Thymus (tissue), 11 donors: ENCODE data around the gene SFTPD. TPM values are rescaled to one million over a fixed set of nuclear protein-coding genes. Genes with fewer than 3 reads are reported as not detected.
"Not testable (repeated sequence)": the region's sequence is repeated elsewhere in the genome, so short reads cannot be mapped to it uniquely, and the experiment has no call there.

ENCODE experiments used
- DNase-seq, 9 donors: peaks; one replicate each; pipeline ENCODE4 v3.0.0-alpha.2; 2013; ENCODE audit warnings: low spot score in 9 of 9, low read depth in 6 of 9, missing footprints in 1 of 9
- H3K27ac ChIP-seq, 2 donors: one replicate each; pipeline ENCODE4 v1.5.1; 2013; ENCODE audit warnings: control low read depth in 1 of 2, low read depth in 1 of 2, low read length in 1 of 2, mild to moderate bottlenecking in 1 of 2, moderate library complexity in 1 of 2
- H3K27me3 ChIP-seq, 2 donors: one replicate each; pipeline ENCODE4 v1.5.1; 2013; ENCODE audit warnings: low read length in 1 of 2; ENCODE audit not compliant: control insufficient read depth in 2 of 2, insufficient read depth in 1 of 2
- H3K36me3 ChIP-seq, 2 donors: one replicate each; pipeline ENCODE4 v1.5.1; 2013; ENCODE audit warnings: low read length in 1 of 2, mild to moderate bottlenecking in 1 of 2, moderate library complexity in 1 of 2; ENCODE audit not compliant: control insufficient read depth in 2 of 2, insufficient read depth in 2 of 2
- H3K4me1 ChIP-seq, 2 donors: one replicate each; pipeline ENCODE4 v1.5.1; 2013; ENCODE audit warnings: low read length in 2 of 2; ENCODE audit not compliant: control insufficient read depth in 2 of 2, insufficient read depth in 2 of 2
- H3K4me3 ChIP-seq, 2 donors: one replicate each; pipeline ENCODE4 v1.5.1; 2013; ENCODE audit warnings: low read length in 2 of 2, control low read depth in 1 of 2, mild to moderate bottlenecking in 1 of 2
- H3K9me3 ChIP-seq, 2 donors: one replicate each; pipeline ENCODE4 v1.5.1; 2013; ENCODE audit warnings: low read length in 1 of 2, mild to moderate bottlenecking in 1 of 2; ENCODE audit not compliant: control insufficient read depth in 2 of 2, insufficient read depth in 1 of 2
- WGBS: extraction: QIAGEN DNeasy Blood & Tissue Kit; methylation state at CpG from one replicate; pipeline ENCODE4 v1.1.7; 2013; 5-methylcytosine and 5-hydroxymethylcytosine counted together
- polyA plus RNA-seq: library from polyadenylated mRNA; stranded (reverse); fragments of 200-250 nt; gene quantifications from one replicate; pipeline ENCODE4 v1.2.3, GENCODE V29; 2013
- total RNA-seq: library from RNA; stranded (reverse); fragments of 120-200 nt; gene quantifications from one replicate; pipeline ENCODE4 v1.2.4, GENCODE V29; 2013
- donor health status: healthy.

SFTPD gene
- total and polyA plus RNA-seq, 2 donors: 0.47 to 2.6 TPM

DNA sequence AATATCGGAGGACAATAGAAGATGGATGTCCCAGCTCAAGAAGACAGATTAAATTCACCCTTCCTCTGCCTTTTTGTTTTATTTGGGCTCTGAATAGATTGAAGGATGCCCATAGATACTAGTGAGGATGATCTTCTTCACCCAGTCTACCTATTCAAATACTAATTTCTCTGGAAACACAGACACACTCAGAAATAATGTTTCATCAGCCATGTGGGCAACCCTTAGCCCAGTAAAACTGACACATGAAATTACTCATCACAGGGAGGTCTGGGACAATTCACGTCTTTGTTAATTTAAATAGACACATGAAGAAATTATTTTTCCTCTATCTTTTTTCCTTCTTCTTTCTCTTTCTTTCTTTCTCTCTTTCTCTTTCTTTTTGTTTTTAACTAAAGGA is 33.1 kb downstream of the SFTPD start:
- H3K36me3 ChIP-seq, H3K27me3 ChIP-seq, H3K4me1 ChIP-seq, DNase-seq, H3K27ac ChIP-seq, H3K9me3 ChIP-seq, H3K4me3 ChIP-seq: not testable (repeated sequence)
- 96% methylated on average over 2 of the region's 2 CpGs for WGBS

DNA sequence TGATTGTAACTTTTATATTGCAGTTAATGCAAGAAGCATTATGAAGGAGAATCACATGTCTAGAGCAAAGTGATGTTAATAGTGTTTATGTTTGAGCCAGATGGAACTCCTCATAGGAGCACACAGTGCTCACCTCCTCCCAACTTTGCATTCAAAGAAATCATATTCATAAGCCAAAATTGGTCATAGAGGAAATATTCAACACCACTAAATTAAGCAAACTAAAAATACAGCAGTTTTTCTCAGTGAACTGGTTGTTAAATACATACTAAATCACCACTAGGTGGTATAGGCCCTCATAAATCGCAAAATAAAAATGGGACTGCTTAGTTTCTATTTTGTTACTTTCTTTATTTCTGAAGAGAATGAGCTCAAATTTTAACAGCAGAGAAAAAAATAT is 34.4 kb downstream of the SFTPD start:
- not testable (repeated sequence) for H3K27ac ChIP-seq, H3K27me3 ChIP-seq, DNase-seq, H3K36me3 ChIP-seq, H3K9me3 ChIP-seq, H3K4me3 ChIP-seq, H3K4me1 ChIP-seq
- WGBS: 92% methylated on average over 1 of the region's 1 CpG

DNA sequence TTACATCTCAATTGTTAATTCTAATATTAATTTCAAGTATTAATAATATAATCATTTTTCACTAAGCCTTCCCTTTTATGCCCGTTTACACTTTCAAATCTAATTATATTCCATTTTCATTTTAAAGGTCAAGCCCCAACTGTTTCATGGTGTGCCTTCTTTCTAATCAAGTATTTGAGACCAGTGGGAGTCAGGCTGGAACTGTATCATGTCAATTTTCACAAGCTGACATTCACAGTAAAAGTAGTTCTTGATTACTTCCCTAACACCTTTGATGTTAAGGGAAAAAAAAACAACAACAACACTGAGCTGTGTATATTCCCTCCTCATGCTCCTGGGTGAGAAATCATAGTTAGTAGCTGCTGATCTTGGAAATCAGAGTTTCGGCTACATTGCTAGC is 38.1 kb downstream of the SFTPD start:
- 96% methylated on average over 2 of the region's 2 CpGs for WGBS
- H3K9me3 ChIP-seq: no peaks in the 10 kb centered on the region
- DNase-seq: no peak
- H3K27me3 ChIP-seq: peaks cover 0 to 6% of the 10 kb centered on the region in 2 donors
- H3K36me3 ChIP-seq: no peaks in the 10 kb centered on the region
- H3K27ac ChIP-seq: no peak overlapping the region
- H3K4me1 ChIP-seq: no peaks in the 10 kb centered on the region
- H3K4me3 ChIP-seq: no peak overlapping the region

DNA sequence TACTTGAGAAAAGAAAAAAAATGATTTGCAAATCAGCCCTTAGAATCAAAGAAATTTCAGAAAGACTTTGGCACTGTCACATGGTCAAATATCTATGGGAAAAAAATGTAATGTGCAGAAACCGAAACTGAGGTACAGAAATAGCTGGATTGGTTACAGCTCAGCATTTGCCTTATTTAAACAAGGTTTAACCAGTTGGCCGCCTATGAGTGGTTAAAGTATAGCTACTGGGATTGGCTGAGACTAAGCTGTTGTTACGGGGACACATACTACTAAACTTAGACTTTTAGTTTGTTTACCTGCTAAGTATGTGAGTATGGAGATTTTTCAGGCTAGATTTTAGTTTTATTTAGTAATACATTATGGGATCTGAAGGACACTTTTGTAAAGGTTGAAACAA is 38.6 kb downstream of the SFTPD start:
- WGBS: 94% methylated on average over 3 of the region's 3 CpGs

DNA sequence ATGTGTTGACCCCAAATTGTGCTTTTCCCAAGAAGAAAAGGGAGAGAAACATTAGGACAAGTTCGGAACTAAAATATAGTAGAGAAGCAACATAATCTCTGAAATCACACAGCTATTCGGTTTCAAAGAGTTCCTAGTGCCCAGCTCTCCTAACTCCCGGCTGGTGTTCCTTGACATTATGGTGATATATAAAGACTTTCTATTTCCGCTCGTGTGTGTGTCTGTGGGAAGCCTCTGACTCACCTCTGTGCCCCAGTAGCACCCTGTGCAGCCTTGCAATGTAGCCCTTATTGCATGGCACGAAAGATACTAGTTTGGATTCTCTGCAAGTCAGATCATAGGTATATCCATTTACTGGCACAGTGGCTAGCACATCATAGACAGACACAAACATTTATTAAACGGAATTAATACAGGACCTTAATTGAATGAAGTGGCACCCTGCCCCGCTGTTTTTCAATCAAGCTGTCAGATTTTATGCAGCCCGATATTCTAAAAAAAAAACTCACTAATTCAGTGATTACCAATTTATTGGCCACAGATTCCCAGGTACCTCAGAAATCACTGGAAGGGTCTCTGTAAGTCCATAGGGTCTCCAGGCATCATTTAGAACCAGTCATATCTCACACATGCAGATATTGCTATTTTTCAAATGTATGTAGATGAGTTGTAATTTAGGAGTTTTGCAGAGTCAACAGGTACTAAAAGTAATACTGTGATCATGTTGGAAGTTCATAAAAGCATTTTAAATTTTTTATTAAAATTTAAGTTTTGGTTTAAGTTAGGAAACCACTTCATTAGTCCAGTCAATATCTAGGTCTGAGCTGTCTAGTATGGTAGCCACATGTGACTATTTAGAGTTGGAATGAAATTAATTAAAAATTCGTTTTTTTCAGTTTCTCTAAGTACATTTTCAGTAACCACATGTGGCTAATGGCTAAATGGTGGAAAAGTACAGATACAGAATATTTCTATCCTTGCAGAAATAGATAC is 43.3 kb downstream of the SFTPD start:
- Histone ChIP-seq H3K36me3 (no peaks in the 10 kb centered on the region), H3K4me3 (peak overlapping the region; percentile 36 to 42), H3K9me3 (peaks cover 0 to 1% of the 10 kb centered on the region in 2 donors), H3K27me3 (peaks cover 3 to 28% of the 10 kb centered on the region in 2 donors), H3K27ac (no peak overlapping the region), H3K4me1 (peaks cover 0 to 4% of the 10 kb centered on the region in 2 donors)
- peak in 1 of 9 donors; percentile 7 for DNase-seq
- WGBS: 42% methylated on average over 10 of the region's 10 CpGs

More for the DNA sequence above, 38.6 kb downstream of the SFTPD start:
- no peaks in the 10 kb centered on the region for H3K9me3 ChIP-seq
- H3K4me1 ChIP-seq: no peaks in the 10 kb centered on the region
- H3K4me3 ChIP-seq: no peak overlapping the region
- peaks cover under 1 to 10% of the 10 kb centered on the region in 2 donors for H3K27me3 ChIP-seq
- H3K36me3 ChIP-seq: no peaks in the 10 kb centered on the region
- DNase-seq: no peak
- no peak overlapping the region for H3K27ac ChIP-seq

DNA sequence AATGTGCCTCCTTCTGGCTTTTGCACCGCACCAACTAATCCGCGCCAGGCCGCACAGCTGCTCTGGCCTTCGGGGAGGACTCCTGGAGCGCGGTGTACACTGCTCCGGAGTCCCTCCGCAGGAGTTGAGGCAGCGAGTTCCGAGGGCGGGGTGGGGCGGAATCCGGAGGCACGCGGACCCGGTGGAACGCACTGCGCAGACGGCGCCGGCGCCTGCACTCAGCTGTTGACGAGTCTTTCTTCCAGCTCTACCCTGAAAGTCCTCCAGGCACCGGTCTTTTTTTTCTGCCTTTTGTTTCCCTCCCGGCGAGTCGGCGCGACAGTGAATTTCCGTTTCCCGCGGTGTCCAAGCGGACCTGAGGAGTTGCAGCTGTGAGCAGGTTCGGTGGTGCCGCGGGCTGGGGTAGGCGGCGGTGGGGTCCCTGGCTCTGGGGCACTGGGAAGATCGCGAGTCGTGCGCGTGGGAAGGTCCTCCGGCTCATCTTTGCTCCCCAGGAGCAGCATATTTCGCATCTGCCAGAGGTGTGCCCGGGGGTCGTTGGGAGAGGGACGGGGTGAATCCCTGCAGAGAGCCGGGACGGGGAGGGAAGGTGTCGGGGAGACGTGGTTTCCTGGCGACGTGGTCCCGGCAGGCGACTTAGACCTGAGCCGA is 44.1 kb downstream of the SFTPD start:
- WGBS: 1% methylated on average over 58 of the region's 58 CpGs
- DNase-seq: peak in 7 of 9 donors; percentile 2 to 59 (median 19)
- peak overlapping the region; percentile 36 to 42 for H3K4me3 ChIP-seq

DNA sequence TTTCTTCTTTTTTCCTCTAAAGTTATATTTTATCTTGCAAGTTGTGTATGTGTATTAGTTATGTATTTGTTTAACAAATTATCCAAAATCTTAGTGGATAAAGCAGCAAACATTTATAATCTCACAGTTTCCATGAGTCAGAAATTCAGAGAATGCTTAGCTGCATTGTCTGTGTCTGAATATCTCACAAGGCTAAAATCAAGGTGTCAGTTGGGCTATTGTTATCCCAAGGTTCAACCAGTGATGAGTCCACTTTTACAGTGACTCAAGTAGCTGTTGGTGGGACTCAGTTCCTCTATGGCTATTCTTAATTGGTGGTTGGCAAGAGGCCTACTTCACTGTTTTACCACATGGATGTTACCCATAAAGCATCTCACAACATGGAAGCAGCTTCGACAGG is 47.3 kb downstream of the SFTPD start:
- H3K4me1 ChIP-seq, H3K27ac ChIP-seq, H3K36me3 ChIP-seq, H3K4me3 ChIP-seq, H3K9me3 ChIP-seq, DNase-seq: not testable (repeated sequence)
- WGBS: 69% methylated on average over 1 of the region's 1 CpG
- H3K27me3 ChIP-seq: peaks cover 3 to 26% of the 10 kb centered on the region in 2 donors

More for the DNA sequence above, 44.1 kb downstream of the SFTPD start:
- Histone ChIP-seq H3K9me3 (peaks cover 0 to 1% of the 10 kb centered on the region in 2 donors), H3K27me3 (peaks cover 3 to 28% of the 10 kb centered on the region in 2 donors), H3K4me1 (peaks cover 0 to 4% of the 10 kb centered on the region in 2 donors), H3K36me3 (no peaks in the 10 kb centered on the region), H3K27ac (no peak overlapping the region)

DNA sequence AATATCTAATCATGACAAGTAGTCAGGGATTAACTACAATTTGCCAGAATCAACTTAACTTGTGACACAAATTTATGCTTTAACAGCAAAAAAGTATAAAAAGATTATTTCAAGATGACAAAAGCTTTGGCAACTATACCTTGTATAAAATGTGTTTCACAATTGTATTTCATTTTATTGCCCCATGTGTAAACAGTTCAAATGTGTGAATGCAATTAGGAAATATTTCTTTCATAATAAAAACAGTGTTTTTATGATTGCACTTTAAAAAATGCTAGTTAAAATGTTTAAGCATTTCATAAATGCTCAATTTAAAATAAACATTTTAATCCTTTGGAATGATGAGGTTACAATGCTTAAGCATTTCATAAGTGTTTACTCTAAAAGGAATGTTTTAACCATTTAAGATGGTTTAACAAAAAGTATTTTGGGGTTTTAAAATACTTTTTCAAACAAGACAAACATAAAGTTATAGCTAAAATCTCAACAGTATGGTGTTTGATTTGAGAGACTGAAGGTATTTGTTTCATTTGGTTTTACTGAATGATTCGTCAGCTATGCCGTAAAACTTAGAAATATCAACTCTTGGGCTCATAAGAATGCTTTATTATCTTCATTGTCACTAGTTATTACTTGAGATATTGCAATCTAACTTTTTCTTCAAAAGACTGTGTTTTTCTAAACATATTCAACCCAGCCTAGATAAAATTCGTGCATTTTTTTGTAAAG is 50.1 kb downstream of the SFTPD start:
- Histone ChIP-seq H3K9me3 (no peaks in the 10 kb centered on the region), H3K36me3 (no peaks in the 10 kb centered on the region), H3K4me1 (no peaks in the 10 kb centered on the region), H3K27ac (no peak overlapping the region), H3K27me3 (peaks cover 0 to 2% of the 10 kb centered on the region in 2 donors), H3K4me3 (no peak overlapping the region)
- DNase-seq: no peak
- WGBS: 93% methylated on average over 3 of the region's 3 CpGs
